Spinal cord (tissue), 10 donors: Measurements from ENCODE around the gene CBFA2T2. TPM values are rescaled to one million over a fixed set of nuclear protein-coding genes. Genes with fewer than 3 reads are reported as not detected.

Experiments
- DNase-seq, 6 donors: peaks; one replicate each; pipeline versions ENCODE4 v3.0.0 to v3.0.0-alpha.2; 2013 to 2015; ENCODE audit warnings: low spot score in 6 of 6, low read depth in 4 of 6
- H3K27ac ChIP-seq: one replicate; pipeline ENCODE4 v1.5.1; 2013; ENCODE audit warnings: low read depth, low read length, control low read depth
- H3K27me3 ChIP-seq: one replicate; pipeline ENCODE4 v1.6.1; 2013; ENCODE audit warnings: low read length; ENCODE audit not compliant: control insufficient read depth, insufficient read depth
- H3K36me3 ChIP-seq: one replicate; pipeline ENCODE4 v1.6.1; 2013; ENCODE audit warnings: low read length; ENCODE audit not compliant: control insufficient read depth, insufficient read depth
- H3K4me1 ChIP-seq: one replicate; pipeline ENCODE4 v1.6.1; 2013; ENCODE audit warnings: low read length; ENCODE audit not compliant: control insufficient read depth, insufficient read depth
- H3K4me3 ChIP-seq: one replicate; pipeline ENCODE4 v1.5.1; 2013; ENCODE audit warnings: low read depth, low read length, control low read depth
- H3K9me3 ChIP-seq: one replicate; pipeline ENCODE4 v1.6.1; 2013; ENCODE audit warnings: low read length; ENCODE audit not compliant: control insufficient read depth, insufficient read depth
- WGBS: methylation state at CpG from one replicate; pipeline ENCODE4 v1.1.5; 2013; ENCODE audit warnings: missing lambda C conversion rate; ENCODE audit not compliant: insufficient coverage; 5-methylcytosine and 5-hydroxymethylcytosine counted together
- polyA plus RNA-seq, 2 donors: library from polyadenylated mRNA; unstranded; fragments of 120-200 nt; gene quantifications; one replicate each; pipeline ENCODE4 v1.2.1, GENCODE V29; 2013; ENCODE audit not compliant: insufficient read length in 2 of 2
- total RNA-seq, 2 donors: library from RNA; depleted of rRNA in 1 of 2; stranded (reverse); fragments of 120-200 nt in 1 of 2; fragments of >200 nt in 1 of 2; gene quantifications; one replicate each; pipeline versions ENCODE4 v1.2.3 to v1.2.4, GENCODE V29; 2013 to 2014
- donor health status: healthy.

CBFA2T2 gene
- total and polyA plus RNA-seq, 4 donors: 14.5 to 33.3 (median 19.1) TPM

DNA sequence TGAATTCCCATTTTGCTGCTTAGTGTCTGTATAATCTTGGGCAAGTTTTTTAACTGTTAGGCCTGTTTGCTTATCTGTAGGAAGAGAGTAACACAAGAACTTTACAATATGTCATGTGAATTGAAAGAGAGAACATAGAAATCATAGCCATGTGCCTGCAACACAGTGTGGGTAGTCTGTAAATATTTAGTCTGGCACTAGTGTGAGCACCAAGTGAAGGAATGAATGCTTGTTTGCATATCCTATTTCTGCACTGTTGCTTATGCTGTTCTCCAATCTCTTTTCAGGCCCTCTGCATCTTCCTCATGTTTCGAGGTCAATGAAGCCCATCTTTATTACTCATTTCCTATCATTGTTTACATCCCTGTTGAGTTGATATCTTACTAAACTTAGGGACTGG lies 49.2 kb downstream of the CBFA2T2 start:
- H3K4me3 ChIP-seq: no peak overlapping the region
- H3K4me1 ChIP-seq: no peaks in the 10 kb centered on the region
- DNase-seq: no peak
- H3K27ac ChIP-seq: no peak overlapping the region
- no peaks in the 10 kb centered on the region for H3K36me3 ChIP-seq
- WGBS: no CpG with 5 or more reads among the region's 1 CpG
- no peaks in the 10 kb centered on the region for H3K9me3 ChIP-seq
- H3K27me3 ChIP-seq: no peaks in the 10 kb centered on the region

DNA sequence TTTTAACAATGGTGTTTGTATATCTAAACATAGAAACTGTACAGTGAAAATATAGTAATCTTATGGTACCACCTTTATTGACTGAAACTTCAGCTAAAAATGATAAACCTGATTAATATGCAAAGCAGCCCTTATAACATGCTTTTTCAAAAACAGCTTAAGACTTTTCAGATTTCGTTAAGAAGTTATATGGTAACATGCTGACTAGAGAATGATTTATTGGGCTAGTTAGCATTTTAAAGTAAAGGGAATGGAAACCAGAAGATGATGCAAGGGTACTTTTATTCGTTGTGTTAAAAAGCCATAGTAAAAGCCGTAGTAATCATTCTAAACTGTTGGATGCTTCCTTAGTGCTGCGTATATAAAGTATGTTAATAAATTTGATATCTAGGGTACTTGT lies 50.5 kb downstream of the CBFA2T2 start:
- DNase-seq: no peak
- Histone ChIP-seq H3K4me1 (no peaks in the 10 kb centered on the region), H3K36me3 (no peaks in the 10 kb centered on the region), H3K4me3 (no peak overlapping the region), H3K27me3 (no peaks in the 10 kb centered on the region), H3K27ac (no peak overlapping the region), H3K9me3 (no peaks in the 10 kb centered on the region)
- 60% methylated on average over 1 of the region's 4 CpGs for WGBS

DNA sequence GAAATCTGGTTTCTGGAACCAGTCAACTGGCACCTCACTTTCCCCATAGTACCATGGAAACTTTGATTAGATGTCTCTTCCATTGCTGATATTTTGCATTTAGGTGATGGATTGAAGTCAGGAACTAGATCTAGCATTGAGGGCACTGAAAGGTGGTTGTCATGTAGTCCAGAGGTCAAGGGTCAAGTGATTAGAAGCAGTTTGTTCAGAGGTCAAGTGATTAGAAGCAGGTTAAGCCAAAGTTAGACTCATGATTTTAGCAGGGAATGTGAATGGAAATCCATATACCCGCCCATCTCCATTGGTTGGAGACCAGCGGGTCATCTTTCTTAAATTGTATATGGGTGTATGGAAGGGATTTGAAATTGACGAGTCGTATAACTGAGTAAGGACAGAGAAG lies 51.2 kb downstream of the CBFA2T2 start:
- no peaks in the 10 kb centered on the region for H3K27me3 ChIP-seq
- 100% methylated on average over 2 of the region's 4 CpGs for WGBS
- H3K36me3 ChIP-seq: no peaks in the 10 kb centered on the region
- no peaks in the 10 kb centered on the region for H3K4me1 ChIP-seq
- DNase-seq: no peak
- H3K4me3 ChIP-seq: no peak overlapping the region
- no peaks in the 10 kb centered on the region for H3K9me3 ChIP-seq
- no peak overlapping the region for H3K27ac ChIP-seq

DNA sequence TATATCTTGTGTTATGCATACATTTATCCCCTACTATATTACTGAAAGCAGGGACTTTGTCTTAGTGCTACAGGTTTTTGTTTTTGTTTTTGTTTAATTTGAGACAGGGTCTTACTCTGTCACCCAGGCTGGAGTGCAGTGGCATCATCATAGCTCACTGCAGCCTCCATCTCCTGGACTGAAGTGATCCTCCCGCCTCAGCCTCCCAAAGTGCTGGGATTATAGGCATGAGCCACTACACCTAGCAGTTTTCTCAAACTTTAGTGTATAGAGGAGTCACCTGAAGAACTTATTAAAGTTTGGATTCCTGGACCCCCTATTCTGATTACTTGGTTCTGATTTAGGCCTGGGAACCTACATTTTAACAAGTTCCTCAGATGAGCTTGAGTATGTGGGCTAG lies 51.9 kb downstream of the CBFA2T2 start:
- Histone ChIP-seq H3K4me1 (no peaks in the 10 kb centered on the region), H3K27ac (no peak overlapping the region)
- WGBS: no CpG with 5 or more reads among the region's 1 CpG

DNA sequence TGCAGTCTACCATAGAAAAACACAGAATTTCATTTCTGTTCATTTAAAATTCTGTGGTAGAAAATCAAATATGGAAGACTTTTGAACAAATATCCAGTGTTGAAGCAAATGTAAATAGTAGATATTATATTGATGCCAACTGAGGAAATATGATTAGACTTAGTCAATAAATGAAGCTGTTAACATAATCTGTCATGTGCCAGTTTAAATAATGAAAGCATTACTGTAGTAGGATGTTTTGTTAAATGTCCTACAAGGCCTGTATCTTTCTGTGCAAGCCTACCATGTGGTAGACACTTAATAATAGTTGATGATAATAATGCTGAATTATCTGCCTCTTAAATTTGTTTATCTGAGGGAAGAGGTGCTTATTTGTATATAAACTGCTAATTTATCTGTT lies 55.9 kb downstream of the CBFA2T2 start:
- H3K9me3 ChIP-seq: no peaks in the 10 kb centered on the region
- H3K27me3 ChIP-seq: no peaks in the 10 kb centered on the region
- no peak overlapping the region for H3K27ac ChIP-seq
- no peaks in the 10 kb centered on the region for H3K4me1 ChIP-seq
- no peaks in the 10 kb centered on the region for H3K36me3 ChIP-seq
- H3K4me3 ChIP-seq: no peak overlapping the region
- no peak for DNase-seq

More for the DNA sequence above, 51.9 kb downstream of the CBFA2T2 start:
- H3K9me3 ChIP-seq: no peaks in the 10 kb centered on the region
- DNase-seq: no peak
- no peaks in the 10 kb centered on the region for H3K27me3 ChIP-seq
- H3K36me3 ChIP-seq: no peaks in the 10 kb centered on the region
- H3K4me3 ChIP-seq: no peak overlapping the region

DNA sequence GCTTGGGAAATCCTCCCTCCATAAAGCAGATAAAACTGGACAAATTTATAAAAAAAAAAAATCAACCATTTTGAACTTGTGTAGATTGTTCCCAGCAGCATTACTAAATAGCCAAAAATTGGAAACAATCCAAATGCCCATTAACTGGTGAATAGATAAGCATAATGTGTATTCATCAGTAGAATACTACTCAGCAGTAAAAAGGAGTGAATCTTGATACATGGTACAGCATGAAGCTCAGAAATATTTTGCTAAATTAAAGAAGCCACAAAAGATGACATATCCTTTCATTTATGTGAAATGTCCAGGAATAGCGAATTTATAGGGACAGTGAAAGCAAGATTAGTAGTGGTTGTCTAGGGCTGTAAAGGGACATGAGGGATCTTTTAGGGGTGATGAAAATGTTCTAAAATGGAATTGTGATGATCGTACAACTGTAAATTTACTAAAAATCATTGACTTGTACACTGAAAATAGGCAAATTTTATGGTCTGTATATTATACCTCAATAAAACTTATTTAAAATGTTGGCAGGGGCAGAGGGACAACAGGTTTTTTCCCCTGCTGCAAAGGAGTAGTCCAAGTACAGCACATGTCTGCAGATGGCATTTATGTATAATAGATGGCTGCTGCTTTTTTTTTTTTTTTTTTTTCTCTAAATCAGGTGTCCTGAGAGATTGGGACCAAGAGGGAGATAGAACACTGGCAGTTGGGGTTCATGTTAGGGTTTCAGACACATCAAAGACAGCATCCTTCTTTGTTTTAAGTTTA lies 59.5 kb downstream of the CBFA2T2 start:
- no CpG with 5 or more reads among the region's 2 CpGs for WGBS
- H3K4me1 ChIP-seq: peaks cover under 1% of the 10 kb centered on the region
- no peak overlapping the region for H3K4me3 ChIP-seq
- H3K27ac ChIP-seq: no peak overlapping the region
- no peaks in the 10 kb centered on the region for H3K9me3 ChIP-seq
- peaks cover 2% of the 10 kb centered on the region for H3K36me3 ChIP-seq
- H3K27me3 ChIP-seq: no peaks in the 10 kb centered on the region
- DNase-seq: peak in 1 of 6 donors; percentile 50

DNA sequence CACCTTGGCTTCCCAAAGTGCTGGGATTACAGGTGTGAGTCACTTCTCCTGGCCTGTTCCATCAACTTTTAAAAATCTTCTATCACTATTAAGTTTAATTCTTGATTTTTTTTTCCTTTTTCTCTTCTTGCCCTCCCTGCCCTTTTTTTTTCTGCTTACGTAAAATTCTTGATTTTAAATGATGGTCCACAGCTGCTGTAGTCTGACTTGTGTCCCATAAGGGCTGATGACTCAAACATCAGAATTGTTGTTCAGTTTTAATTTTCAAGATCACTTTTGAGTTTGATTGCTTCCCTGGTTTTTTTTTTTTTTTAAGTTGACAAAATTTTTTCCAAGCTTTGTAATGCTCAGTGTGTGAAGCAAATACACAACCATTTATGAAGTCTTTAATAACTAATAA lies 61.9 kb downstream of the CBFA2T2 start:
- Histone ChIP-seq H3K9me3 (no peaks in the 10 kb centered on the region), H3K27me3 (no peaks in the 10 kb centered on the region), H3K27ac (no peak overlapping the region), H3K4me1 (peaks cover 3% of the 10 kb centered on the region), H3K36me3 (peaks cover 2% of the 10 kb centered on the region), H3K4me3 (no peak overlapping the region)
- no CpG with 5 or more reads among the region's 1 CpG for WGBS
- DNase-seq: no peak

DNA sequence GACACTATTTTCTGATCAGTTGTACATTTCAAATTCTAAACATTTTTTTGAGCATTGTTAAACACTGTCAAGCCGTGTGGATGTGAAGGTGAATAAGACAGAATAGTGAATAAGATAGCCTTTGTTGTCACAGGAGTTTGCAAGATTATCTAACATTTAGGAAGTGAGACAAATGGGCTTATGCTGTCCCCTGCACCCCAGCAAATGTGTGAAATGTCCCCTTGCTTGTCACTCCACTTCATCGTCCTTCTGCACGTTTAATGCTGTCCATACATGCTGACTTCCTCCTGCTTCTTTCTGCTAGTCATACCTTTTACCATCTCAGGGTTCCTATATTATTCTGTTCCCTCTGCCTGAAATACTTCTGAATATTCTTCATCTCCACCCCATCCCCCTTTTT lies 62.6 kb downstream of the CBFA2T2 start:
- WGBS: 93% methylated on average over 2 of the region's 3 CpGs
- DNase-seq: no peak
- no peak overlapping the region for H3K27ac ChIP-seq
- H3K4me1 ChIP-seq: peaks cover 3% of the 10 kb centered on the region
- no peaks in the 10 kb centered on the region for H3K9me3 ChIP-seq
- no peaks in the 10 kb centered on the region for H3K27me3 ChIP-seq
- H3K4me3 ChIP-seq: no peak overlapping the region
- H3K36me3 ChIP-seq: peaks cover 2% of the 10 kb centered on the region

DNA sequence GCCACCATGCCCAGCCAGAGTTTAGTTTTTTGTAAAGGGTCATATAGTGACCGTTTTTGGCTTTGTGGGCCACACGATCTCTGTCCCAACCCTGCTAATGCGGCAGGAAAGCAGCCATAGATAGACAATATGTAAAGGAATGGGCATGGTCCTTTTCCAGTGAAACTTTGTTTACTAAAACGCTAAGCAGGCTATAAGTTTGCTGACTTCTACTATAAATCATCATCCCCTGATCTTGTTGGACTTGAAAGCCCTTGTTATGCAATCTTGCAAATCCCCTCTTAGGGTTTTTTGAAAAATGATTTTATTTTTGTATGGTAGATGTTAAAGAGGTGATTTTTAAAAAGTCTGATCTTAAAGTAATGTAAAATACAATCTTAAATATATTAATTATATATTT lies 63.6 kb downstream of the CBFA2T2 start:
- H3K27ac ChIP-seq: no peak overlapping the region
- 90% methylated on average over 2 of the region's 4 CpGs for WGBS
- no peaks in the 10 kb centered on the region for H3K9me3 ChIP-seq
- no peak for DNase-seq
- no peaks in the 10 kb centered on the region for H3K27me3 ChIP-seq
- H3K36me3 ChIP-seq: peaks cover 2% of the 10 kb centered on the region
- H3K4me3 ChIP-seq: no peak overlapping the region
- H3K4me1 ChIP-seq: peaks cover 3% of the 10 kb centered on the region

DNA sequence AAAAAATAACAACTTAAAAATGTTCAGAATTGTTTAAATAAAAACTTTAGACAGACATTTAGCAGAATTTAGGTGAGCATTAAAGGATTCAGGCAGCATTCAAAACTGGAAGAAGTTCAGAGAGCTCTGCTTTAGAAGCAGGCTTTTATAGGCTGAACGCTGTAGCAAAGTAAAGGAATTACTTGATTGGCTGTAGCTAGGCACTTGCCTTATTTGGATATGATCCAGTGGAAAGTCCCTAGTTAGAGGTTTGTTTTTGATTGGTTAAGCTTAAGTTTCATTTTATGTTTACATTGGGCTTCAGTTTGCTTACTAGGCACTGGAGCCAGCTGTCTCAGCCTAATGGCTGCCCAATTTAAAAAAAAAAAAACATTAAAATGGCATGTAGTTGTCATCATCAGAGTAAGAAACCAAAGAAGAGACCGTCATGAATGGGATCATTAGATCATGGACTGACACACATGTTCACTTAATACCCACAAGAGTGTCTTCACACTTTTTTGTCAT lies 65.1 kb downstream of the CBFA2T2 start:
- H3K4me1 ChIP-seq: peaks cover 3% of the 10 kb centered on the region
- no peaks in the 10 kb centered on the region for H3K9me3 ChIP-seq
- H3K4me3 ChIP-seq: no peak overlapping the region
- no peaks in the 10 kb centered on the region for H3K27me3 ChIP-seq
- WGBS: 0% methylated on average over 1 of the region's 2 CpGs
- peaks cover 2% of the 10 kb centered on the region for H3K36me3 ChIP-seq
- peak overlapping the region; percentile 53 for H3K27ac ChIP-seq
- peak in 2 of 6 donors; percentile 74 to 85 for DNase-seq
